Measurements from ENCODE around the gene NDUFB6. TPM values are rescaled to one million over a fixed set of nuclear protein-coding genes. Genes with fewer than 3 reads are reported as not detected.
"Not testable (repeated sequence)": the region's sequence is repeated elsewhere in the genome, so short reads cannot be mapped to it uniquely, and the experiment has no call there.

NDUFB6 gene
- total RNA-seq, 1 donor from 2014 or later, result 41.7 TPM

- DNase-seq (ENCODE audit: low read depth, low spot score), result no peak
These were observed 47.9 kb downstream of the NDUFB6 start for GRCh38 chr9:32524892-32525708.

GRCh38 chr9:32524558-32524891 lies 48.4 kb downstream of the NDUFB6 start:
- not testable (repeated sequence) for DNase-seq (ENCODE audit: low read depth, low spot score)

- DNase-seq (ENCODE audit: low read depth, low spot score), result no peak
These were observed 49.0 kb downstream of the NDUFB6 start for GRCh38 chr9:32523910-32524309.

DNA sequence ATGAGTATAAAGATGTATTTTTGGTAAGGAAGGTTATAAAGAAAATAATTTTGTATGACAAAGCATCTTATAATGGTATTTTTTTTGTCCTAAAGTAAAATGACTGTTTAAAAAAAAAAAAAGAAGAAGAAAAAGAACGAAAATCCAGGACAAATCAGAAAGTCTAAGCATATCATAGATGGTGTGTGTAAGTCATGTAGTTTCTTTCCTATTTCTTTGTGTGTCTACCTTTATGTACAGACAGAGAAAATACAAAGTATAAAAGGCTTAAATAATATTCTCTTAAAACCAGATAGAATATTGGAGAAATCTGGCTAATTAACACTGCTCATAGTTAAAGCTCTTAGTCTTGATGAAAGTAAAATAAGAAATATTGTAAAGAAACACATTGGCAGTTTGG lies 54.7 kb downstream of the NDUFB6 start:
- DNase-seq (ENCODE audit: low read depth, low spot score), result no peak

GRCh38 chr9:32516241-32516640 lies 56.7 kb downstream of the NDUFB6 start:
- no peak for DNase-seq (ENCODE audit: low read depth, low spot score)

- no peak for DNase-seq (ENCODE audit: low read depth, low spot score)
These were observed 64.2 kb downstream of the NDUFB6 start for GRCh38 chr9:32508728-32509127.

DNA sequence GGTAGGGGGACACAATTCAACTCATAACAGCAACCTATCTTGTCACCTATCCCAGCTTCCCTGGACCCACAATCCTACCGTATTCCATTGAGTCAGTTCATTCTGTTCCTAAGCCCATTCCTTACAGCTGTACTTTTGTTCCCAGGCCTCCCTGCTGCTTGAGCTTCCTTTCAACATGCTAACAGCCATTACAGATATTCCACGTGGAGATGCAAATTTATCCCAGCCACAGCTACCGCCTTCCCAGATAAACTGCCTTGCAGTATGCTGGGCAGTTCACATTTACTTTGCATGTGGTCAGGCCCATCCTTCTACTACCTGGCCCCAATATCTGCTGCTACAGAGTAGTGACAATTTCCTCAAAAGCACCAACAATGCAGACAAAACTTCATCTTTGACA lies 70.0 kb downstream of the NDUFB6 start:
- no peak for DNase-seq (ENCODE audit: low read depth, low spot score)

Other genes starting within 250 kb of the NDUFB6 start
- gene ACO1, start 188.5 kb downstream of the NDUFB6 start, total RNA-seq, result 49.1 and 90.9 TPM in 2 replicates
- gene RIGI, start 47.0 kb downstream of the NDUFB6 start, total RNA-seq, result 20.8 and 37.1 TPM in 2 replicates
- 1.2 and 3.0 TPM in 2 replicates for gene SMIM27, start 20.8 kb downstream of the NDUFB6 start, total RNA-seq
- 33.4 and 43.7 TPM in 2 replicates for gene TOPORS, start 20.6 kb downstream of the NDUFB6 start, total RNA-seq
- 0.04 TPM in 1 of 2 replicates, not detected in the other for gene TAF1L, start 62.5 kb upstream of the NDUFB6 start, total RNA-seq
- gene TMEM215, start 210.4 kb upstream of the NDUFB6 start, total RNA-seq, result under 0.01 and 0.18 TPM in 2 replicates